NCI-H510A (cell line): ENCODE results near the gene AP3D1.

ENCODE experiments used
- DNase-seq: peaks from one replicate; lab custom pipeline; 2025; lab: John Stamatoyannopoulos, UW

The AP3D1 gene

DNA sequence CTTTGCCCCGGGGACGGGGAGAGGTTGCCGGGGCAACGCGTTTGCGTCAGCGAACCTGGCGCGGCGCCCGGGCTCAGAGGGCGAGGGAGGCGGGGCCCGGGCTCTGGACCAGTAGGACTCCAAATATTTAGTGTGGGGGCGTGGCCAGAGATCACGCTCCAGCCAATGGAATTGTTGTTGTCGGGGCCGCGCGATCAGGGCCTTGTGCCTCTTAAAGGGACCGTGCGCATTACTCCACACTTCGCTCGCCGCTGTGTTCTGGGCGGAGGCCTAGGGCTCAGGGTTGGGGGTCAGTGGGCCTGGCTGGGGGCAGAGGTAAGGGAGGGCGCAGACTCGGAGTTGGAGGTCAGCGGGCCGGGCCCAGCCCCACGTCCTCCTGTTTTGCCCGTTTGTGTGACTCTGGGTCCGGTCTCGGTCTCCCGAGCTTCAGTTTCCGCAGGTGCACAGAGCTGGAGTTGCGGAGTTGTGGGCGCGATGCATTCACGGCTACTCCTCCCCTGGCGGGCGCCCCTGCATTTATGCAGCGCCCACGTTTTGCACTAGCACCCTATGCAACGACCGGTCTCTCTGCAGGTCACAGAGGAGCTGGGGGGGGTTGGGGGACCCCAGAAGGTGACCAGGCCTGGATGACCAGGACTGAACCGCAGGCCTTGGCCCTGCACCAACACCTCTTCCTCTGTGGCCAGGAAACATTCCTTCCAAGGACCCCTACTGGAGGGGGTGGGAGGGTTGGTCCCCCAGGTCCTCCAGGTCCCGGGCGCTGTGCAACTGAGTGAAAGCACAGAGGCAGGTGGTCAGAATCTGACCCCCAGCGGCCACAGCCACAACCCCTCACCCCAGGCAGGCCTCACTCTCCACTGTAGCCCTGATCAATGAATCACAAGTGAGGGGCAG is 89.6 kb downstream of the AP3D1 start:
- DNase-seq, result peak; percentile 91

DNA sequence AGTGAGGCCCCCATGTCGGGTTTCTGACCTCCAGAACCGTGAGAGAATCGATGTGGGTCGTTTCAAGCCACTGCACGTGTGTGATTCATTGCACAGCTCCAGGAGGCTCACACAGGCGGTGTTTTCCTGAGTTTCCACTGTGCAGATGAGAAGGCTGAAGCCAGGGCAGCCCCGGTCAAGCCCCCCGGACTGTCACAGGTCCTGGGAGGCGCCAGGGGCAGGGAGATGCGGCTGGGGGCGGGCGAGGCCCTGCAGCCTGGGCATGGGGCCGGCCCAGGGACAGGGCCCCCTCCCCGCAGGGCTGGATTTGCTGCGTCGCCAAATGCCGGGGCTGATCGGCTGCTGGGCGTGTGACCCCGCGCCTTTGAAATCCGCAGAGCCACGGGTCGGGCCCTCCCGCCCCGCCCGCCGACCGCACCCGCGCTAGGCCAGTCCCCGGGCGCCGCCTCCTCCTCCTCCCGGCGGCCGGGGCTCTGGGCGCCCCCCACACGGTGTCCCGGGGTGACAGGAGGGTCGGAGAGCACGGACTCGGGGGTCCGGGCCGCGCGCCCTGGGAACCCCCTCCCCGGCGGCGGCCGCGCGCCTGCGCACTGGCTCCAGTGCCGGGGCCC is 90.4 kb downstream of the AP3D1 start:
- no peak for DNase-seq

DNA sequence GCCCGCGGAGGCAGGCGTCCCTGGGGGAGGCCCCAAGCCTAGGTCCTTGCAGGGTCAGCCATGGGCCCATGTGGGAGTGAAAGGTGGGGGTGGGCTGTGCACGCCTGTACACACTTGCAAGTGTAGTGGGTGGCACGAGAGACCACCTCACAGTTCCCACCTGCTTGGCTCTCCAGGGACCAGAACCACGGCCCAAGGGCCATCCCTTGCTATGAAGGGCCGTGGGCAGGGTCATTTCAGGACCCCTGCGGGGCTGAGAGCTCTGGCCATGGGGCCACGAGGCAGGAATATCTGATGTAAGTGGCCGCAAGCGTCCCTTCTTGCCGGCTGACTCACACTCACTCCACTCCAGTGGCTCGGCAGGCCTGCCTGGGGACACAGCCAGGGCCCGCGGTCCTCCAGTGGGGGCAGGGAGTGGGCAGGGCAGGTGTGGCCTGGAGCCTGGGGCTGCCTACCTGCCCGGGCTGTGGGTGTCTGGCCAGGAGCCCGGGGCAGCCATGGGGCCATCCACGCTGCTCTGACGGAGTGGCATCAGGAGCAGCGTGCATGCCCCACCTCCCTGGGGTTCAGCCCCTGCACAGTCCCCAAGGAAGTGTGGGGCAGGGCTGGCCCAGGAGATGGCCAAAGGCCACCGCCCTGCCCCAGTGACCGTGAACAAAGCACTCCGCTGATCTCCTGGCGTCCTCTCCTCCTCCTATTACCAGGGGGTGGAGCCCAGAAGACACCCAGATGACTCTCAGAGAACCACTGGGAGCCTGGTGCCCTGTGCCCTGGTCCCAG is 91.8 kb downstream of the AP3D1 start:
- DNase-seq, result peak; percentile 47

DNA sequence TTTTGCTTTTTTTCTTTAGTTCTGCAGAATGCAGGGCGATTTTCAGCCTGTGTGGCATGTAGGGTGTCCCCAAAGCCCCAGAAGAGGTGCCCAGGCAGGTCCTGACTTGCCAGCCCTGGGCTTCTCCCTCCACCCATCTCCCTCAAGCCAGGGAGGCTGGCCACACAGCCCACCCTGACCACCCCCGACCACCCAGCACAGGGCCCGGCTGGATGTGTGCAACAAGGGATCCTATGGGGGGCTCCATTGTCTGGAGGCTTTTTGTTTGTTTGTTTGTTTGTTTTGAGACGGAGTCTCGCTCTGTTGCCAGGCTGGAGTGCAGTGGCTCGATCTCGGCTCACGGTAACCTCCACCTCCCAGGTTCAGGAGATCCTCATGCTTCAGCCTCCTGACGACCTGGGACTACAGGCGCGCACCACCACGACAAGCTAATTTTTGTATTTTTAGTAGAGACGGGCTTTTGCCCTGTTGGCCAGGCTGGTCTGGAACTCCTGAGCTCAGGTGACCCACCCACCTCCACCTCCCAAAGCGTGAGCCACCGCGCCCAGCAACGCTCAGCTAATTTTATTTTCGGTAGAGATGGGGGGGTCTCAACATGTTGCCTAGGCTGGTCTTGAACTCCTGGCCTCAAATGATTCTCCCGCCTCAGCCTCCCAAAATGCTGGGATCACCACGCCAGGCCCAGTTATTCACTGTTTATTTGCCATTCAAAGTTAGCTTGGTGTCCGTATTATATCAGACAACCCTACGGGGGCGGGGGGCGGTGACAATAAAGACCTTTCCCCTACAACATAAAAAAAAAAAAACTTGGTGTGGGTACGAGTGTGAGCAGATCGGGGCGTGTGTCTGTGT is 92.6 kb downstream of the AP3D1 start:
- no peak for DNase-seq

DNA sequence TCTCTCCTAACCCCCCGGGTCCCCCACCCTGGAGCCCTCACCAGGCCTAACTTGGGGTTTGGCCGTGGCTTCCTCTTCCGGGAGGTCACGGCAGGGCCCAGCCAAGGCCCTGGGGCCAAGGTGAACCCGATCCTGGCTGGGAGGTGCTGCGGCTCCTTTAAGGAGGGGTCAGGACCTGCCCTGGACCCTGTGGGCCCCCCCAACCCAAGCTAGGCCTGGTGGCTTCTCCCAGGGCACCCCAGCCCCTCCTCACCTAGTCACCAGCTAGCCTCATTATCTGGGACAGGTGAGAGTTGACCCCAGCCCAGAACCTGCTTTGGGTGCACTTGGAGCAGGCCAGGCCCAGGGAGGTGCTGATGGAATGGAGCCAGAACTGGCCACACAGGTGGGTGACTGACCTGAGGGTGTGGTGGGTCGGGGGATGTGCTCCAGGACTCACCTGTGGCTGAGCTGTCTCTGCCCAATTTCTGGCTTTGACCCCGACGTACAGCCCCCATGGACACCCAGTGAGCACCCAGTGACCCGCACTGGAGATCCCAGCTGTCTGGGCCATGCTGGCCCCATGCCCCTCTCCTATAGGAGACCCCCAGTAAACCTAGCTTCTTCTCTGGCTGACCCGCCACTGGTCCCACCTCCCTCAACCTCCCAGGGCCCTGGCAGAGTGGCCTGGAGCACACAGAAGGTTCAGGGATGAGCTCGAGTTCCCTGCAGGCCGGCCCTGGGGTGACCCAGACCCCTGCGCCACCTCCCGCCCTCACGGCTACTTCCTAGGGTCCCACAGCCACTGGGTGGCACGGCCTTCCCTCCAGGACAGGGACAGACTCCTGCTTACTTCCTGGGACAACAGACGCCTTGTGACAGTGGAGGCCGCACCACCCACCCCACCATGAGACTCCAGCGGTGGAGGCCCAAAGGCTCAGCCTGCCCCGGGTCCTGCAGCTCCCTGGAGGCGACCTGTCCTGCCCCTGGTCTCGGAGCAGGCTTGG is 93.6 kb downstream of the AP3D1 start:
- no peak for DNase-seq

DNA sequence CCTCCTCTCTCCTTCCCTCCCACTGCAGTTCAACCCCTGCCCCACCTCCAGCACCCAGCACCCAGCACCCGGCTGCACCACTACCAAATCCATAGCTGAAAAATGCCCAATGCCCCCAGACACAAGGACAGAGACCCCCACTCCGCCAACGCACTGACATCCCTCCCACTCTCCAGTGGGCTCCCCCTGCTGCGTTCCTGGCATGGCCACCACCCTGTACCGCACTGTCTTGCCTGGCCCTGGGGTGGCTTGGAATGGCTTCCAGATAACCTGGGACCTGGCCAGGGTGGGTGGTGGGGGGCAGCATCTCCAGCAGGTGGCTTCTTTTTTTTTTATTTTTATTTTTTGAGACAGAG is 94.6 kb downstream of the AP3D1 start:
- no peak for DNase-seq

DNA sequence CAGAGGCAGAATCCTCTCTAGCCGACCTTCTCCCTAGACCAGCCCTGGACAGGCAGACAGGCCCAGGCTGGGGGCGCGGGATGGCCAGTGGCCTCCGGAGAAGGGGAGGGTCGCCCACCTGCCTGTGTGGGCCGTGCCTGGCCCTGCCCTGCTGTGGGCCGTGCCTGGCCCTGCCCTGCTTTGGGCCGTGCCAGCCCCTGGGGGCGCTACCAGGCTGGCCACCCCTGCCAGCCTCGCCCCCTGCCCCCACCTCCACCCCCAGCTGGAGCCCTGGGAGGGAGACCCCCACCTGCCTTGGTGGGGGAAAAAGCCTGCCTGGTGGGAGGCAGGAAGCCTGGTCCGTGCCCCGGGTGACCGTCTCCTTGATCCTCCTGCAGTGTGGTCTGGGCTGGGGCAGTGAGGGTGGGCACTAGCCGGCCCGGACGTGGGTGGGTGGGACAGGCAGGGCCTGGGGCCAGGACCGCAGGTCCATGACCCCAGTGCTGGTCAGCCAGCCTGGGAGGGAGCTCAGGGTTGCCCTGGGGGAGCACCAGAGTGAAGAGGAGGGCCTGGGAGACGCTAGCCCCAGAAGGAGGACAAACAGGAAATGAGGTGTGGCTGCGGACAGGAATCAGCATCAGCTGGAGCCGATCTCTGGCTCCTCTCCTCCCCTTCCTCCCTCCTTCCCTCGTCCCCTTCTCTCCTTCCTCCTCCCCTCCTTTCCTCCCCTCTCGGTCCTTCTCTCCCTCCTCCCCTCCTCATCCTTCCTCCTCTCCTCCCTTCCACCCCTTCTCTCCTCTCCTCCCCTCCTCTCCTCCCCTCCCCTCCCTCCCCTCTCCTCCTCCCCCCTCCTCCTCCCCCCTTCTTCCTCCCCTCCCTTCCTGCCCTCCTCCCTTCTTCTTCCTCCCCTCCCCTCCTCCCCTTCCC is 95.2 kb downstream of the AP3D1 start:
- peak; percentile 44 for DNase-seq

DNA sequence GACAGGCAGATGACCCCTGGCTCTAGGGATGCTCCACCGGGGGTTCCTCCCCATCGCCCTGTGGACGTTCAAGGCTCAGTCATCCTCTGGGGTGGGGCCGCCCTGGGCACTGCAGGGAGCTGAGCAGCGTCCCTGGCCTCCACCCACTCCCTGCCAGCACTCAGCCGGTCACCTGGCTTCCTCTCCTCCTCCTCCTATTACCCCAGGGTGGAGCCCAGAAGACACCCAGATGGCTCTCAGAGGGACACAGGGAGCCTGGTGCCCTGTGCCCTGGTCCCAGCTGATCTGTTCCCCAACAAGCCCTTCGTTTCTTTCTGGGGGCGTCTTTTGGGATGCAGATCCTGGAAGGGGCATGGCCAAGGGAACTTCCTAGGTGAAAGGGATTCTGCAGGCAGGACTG is 96.6 kb downstream of the AP3D1 start:
- peak; percentile 44 for DNase-seq

DNA sequence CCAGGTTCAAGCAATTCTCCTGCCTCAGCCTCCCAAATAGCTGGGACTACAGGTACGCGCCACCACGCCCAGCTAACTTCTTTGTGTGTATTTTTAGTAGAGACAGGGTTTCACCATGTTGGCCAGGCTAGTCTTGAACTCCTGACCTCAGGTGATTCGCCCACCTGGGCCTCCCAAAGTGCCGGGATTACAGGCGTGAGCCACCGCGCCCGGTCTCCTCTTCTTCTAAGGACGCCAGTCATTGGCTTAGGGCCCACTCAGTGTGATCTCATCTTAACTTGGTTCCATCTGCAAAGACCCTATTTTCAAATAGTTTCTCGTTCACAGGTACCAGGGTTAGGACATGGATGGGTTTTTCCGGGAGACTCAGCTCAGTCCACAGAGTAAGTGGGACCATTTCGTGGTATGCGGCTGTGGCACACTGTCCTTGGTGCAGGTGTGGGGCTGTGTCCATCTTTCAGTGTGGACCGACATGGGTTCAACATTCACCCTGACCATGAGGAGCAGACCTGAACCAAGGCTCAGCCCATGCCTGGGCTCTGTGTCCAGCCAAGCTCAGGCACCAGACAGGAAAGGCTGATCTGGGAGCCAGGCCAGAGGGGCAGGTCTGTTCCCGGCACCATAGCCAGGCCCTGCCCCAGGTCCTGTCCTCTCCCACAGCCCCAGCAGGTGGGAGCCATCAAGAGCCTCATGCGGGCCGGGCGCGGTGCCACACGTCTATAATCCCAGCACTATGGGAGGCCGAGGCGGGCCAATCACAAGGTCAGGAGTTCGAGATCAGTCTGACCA is 97.6 kb downstream of the AP3D1 start:
- no peak for DNase-seq

DNA sequence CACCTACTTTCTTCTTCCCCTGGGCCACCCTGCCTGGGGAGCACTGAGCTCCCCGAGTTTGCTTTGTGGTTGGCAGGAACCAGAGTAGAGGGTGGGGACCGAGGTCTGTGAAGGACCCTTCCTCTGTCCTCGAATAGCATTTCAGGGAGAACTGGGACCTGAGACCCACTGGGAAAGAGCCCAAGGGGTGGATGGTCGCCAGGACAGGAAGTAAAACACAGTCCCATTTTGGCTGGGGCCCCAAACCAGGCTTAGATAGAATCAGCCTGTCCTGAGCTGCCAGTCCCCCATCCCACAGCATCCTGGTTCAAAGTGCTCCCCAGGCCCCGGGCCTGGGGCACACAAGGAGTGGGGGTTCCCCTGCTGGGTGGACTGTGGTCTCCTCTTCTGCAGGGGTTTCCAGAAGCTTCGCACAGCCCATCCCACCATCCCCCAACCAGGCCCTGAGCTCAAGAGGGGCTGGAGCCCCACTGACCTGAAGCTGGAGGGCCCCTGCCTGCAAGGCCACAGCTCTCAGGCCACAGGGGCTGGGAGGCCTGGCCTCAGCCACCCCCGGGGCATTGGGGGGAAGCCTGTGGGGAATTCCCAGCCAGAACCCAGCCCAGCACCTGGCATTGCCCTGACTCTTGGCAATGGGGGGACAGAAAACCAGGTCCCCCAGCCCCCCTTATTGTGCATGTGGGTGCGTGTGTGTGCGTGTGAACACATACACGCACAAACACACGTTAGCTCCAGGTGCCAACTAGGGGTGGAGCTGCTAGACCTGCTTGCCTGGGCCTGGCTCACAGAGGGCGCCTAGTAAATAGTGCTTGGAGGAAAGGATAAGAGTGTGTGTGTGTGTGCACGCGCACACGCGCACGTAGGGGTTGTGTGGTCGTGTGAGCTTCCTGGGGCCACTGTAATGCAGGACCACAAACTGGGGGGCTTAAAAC is 99.3 kb downstream of the AP3D1 start:
- peak; percentile 29 for DNase-seq

DNA sequence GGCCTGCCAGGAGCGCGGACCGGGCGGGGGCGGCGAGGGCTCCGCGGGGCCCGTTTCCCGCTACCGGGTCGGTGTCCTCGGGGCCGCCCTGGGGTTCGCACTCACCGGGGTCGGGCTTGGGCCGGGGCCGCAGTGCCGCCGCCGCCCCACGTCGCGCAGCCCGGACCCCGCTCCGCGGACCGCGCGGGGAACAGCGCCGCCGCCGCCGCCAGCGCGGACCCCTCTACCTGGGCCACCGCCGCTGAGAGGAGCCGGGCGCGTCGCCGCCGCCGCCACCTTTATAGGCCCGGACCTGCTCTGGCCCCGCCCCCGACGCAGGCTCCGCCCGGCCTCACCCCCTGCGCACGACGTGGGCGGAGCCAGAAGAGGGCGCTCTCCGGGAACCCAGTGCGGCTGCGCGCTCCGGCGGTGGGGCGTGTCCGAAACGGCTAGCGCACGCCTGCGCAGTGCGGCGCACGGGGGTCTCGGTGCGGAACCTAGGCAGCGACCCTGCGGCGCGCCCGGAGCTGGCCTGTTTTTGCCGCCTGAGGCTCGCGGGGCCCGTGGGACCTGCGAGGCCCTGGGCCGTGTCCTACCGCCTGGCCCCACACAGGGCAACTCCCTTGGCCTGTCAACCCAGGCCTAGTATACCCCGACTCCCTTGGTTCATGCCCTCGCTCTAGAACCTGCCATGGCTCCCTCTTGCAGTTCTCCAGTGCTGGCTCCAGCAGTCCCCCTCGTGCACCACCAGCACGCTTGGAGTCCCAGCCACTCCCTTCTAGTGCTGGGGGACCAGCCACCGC is 100.2 kb downstream of the AP3D1 start, which contains the start of gene MKNK2:
Gene MKNK2, minus strand, starts transcription at position 254 of the 782 bp plus-strand sequence. CDS start 393 bp downstream, outside the sequence.
- no peak for DNase-seq
